DMS153 treated with DMSO at 0.1 percent for 48 hours (cell line): Measurements from ENCODE around the gene MBOAT7.
A peak's percentile ranks its signal among the peaks of the same experiment; 100 is the strongest.
"Not testable (repeated sequence)": the region's sequence is repeated elsewhere in the genome, so short reads cannot be mapped to it uniquely, and the experiment has no call there.

Experiments
- DNase-seq: peaks from one replicate; lab custom pipeline; 2025; ENCODE audit not compliant: unreplicated experiment; lab: John Stamatoyannopoulos, UW

Gene MBOAT7

DNA sequence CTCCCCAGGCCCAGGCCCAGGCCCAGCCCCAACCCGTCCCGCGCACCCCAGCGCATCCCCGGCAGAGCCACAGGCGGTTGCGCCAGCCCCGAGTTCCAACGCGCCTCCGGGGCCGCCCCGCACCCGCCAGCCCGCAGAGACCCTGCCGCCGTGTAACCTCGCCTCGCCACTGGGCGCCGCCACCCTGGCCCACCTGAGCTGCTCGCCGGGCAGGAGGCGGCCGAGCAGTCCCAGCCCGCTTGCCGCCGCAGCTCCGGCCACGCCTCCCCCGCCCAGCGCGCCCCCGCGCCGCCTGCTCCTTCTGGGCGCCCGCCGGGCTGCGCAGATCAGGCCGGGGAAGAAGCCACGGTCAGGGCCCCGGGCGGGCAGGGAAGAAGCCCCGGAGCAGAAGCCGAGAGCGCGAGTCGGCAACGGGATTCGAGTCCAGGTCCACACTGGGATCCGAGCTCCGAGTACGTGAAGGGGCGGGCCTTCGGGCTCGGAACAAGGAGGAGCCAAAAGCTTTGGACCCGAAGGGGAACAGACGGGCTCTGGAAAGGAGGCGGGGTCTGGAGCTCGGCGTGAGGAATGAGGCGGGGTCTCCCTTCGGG lies at the start of gene MBOAT7:
Gene MBOAT7, minus strand, starts transcription at position 436 of the 590 bp plus-strand sequence. CDS start 1,072 bp downstream, outside the sequence.
- peak; percentile 74 for DNase-seq

DNA sequence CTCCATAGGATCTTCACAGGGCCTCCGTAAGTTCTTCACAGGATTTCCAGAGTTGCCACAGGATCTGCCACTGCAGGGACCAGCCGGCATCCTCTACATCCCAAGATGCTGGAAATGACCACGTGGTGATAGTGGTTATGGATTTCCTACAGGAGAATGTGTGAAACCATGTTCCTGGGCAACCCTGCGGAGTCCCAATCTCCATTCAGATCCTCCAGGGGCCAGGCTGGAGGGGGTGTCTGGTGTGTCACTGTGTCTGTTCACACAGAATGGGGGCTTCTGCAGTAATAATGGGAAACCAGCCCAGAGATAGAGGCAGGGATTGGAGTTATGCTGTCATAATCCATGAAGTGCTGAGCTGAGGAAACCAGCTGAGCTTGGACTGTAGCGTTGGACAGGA lies 44.6 kb upstream of the MBOAT7 start:
- DNase-seq: no peak

- peak; percentile 82 for DNase-seq
These were observed 41.9 kb upstream of the MBOAT7 start for GRCh38 chr19:54231077-54231931.

GRCh38 chr19:54230031-54230430 lies 40.7 kb upstream of the MBOAT7 start:
- DNase-seq: no peak

- no peak for DNase-seq
These were observed 39.8 kb upstream of the MBOAT7 start for GRCh38 chr19:54229146-54229545.

DNA sequence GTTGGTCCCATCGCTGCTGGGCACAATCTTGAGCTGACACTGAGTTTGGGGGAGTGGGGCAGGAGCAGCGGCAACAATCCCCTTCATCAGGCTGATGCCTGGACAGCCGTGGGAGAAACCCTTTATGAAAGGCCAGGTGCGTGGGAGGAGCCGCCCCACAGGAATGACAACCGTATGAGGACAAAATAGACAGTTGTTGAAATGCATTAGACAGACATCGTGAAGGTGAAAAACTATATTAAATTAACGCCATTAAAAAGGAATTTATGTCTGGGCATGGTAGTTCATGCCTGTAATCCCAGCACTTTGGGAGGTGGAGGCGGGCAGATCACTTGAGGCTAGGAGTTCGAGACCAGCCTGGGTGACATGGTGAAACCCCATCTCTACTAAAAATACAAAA lies 35.2 kb upstream of the MBOAT7 start:
- DNase-seq: not testable (repeated sequence)

- DNase-seq: not testable (repeated sequence)
These were observed 34.5 kb upstream of the MBOAT7 start for GRCh38 chr19:54223937-54224281.

DNA sequence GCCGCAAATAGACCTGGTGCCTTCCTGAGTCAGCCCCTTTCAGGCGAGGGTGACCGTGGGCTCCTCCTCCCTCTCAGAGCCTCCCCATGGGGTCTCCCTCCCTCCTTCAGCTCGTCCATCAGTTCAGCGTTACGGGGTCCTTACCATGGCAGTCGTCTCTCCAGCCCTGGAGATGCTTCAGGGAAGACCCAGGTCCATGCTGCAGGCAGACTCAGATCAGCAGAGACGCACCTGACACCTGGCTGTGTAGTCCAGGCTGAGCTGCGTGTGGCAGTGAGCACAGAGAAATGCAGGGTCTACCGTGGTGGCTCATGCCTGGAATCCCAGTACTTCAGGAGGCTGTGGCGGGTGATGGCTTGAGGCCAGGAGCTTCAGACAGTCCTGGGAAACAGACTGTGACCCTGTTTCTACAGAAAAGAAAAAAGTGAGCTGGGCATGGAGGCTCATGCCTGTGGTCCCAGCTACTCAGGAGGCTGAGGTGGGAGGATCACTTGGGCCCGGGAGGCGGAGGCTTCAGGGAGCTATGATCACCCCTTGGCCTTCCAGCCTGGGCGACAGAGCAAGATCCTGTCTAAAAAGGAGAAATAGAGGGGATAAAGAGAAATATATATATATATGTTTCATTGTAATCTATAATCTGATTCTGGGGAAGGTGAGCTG lies 34.0 kb upstream of the MBOAT7 start:
- not testable (repeated sequence) for DNase-seq

- not testable (repeated sequence) for DNase-seq
These were observed 33.3 kb upstream of the MBOAT7 start, which contains the start of gene LILRB3 for GRCh38 chr19:54222474-54223276. Gene LILRB3 (minus strand): TSS chr19:54223007. CDS start chr19:54222976, 31 bp downstream.

DNA sequence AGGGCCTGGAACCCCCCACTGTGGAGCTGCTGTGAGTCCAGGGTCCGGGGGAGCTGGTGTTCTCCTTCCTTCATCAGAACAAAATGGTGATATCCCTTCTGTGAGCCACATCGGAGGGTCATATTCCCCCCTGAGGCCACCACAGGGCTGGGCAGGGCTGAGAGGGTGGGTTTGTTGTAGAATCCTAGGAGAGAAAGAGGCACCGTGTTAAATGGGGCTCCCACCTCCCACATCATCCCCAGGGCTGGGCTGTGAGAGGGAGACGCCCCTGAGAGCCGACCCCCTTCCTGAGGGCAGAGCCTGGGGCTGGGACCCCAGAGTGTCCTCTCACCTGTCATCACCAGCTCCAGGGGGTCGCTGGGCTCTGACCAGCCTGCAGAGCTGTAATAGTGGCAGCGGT lies 32.6 kb upstream of the MBOAT7 start:
- not testable (repeated sequence) for DNase-seq

DNA sequence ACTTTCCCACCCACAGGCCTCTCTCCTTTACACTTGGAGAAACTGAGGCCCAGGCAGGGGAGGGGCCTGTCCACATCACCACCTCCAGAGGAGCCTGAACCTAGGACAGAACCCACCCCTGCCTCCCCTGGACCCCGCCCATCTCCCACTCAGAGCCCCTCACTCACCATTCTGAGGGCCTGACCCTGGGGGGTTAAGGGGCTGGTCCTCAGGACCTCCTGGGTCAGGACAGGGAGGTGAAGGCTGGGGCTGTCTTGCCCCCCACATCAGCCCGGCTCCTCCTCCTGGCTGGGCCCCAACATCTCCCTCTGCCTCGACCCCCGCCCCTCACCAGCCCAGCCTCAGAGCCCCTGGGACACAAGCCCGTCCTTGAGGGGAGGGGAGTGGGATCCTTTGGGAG lies 30.3 kb upstream of the MBOAT7 start:
- DNase-seq: not testable (repeated sequence)

GRCh38 chr19:54218960-54219661 lies 29.7 kb upstream of the MBOAT7 start:
- DNase-seq: no peak

GRCh38 chr19:54218259-54218658 lies 28.9 kb upstream of the MBOAT7 start:
- DNase-seq: no peak

GRCh38 chr19:54217517-54218247 lies 28.3 kb upstream of the MBOAT7 start:
- DNase-seq: not testable (repeated sequence)

DNA sequence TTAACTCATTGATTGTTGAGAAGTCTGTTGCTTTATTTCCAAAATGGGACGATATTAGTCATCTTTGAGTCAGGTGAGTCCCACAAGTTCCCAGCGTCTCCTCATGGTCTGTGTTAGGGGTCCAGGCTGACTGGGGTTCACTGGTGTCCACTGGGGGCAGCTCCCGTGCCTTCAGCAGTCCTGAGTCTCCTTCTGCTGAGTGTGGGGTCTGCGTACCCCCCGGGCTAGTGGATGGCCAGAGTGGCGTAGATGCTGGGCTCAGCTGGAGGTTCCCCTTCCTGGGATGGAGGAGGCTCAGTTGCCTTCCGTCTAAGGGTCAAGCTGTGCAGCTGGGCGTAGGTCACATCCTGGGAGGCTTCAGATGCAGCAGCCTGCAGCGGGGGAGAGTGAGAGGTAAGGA lies 27.5 kb upstream of the MBOAT7 start:
- no peak for DNase-seq

GRCh38 chr19:54214734-54215133 lies 25.4 kb upstream of the MBOAT7 start:
- not testable (repeated sequence) for DNase-seq

DNA sequence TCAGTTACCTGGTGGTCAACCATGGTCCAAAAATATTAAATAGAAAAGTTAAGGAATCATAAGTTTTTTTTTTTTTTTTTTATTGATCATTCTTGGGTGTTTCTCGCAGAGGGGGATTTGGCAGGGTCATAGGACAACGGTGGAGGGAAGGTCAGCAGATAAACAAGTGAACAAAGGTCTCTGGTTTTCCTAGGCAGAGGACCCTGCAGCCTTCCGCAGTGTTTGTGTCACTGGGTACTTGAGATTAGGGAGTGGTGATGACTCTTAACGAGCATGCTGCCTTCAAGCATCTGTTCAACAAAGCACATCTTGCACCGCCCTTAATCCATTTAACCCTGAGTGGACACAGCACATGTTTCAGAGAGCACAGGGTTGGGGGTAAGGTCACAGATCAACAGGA lies 24.8 kb upstream of the MBOAT7 start:
- not testable (repeated sequence) for DNase-seq

GRCh38 chr19:54211235-54211634 lies 21.9 kb upstream of the MBOAT7 start:
- DNase-seq: no peak

DNA sequence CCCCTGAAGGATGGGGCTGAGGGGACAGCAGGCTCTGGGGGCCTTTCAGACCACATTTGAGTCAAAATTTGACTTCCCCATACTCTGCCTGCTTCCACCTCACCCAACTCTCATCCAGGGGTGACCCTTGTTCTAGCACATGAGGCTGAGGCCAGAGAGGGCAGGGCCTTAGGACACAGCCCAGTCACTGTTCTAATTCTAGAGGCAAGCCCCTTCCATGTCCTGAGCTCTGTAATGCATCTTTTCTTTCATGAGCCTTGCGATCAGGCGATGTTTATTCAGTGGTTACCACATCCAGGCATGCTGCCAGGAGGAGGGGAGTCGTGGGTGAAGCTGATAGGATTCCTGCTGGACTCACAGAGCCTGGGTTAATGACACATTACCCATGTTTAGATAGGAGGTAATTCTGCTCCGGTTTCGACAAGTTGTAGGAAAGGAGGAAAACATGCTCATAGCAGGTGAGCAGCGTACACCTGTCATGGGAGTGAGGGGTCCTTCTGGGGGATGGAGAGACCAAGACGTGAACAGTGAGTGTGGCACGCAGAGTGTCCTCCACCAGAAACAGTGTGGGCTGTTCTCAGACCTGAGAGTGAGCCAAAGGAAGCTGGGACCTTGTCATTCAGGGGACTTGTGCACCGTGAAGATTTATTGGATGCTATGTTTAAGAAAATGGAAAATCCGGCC lies 20.6 kb upstream of the MBOAT7 start:
- DNase-seq: peak; percentile 84
